ENCODE results near the gene FLAD1.
A peak's percentile ranks its signal among the peaks of the same experiment; 100 is the strongest.
"Not testable (repeated sequence)": the region's sequence is repeated elsewhere in the genome, so short reads cannot be mapped to it uniquely, and the experiment has no call there.

The FLAD1 gene

GRCh38 chr1:154992721-154993571, 9.8 kb downstream of the FLAD1 start:
- DNase-seq = peak; percentile 47

- no peak for DNase-seq
Measured at GRCh38 chr1:154993572-154994268, 10.6 kb downstream of the FLAD1 start, which contains the start of gene LENEP. Gene LENEP (plus strand): TSS chr1:154993586. CDS start chr1:154993608, 22 bp downstream.

- no peak for DNase-seq
Measured at GRCh38 chr1:154994269-154994587, 11.1 kb downstream of the FLAD1 start.

- no peak for DNase-seq
Measured at GRCh38 chr1:154994591-154994990, 11.4 kb downstream of the FLAD1 start.

- not testable (repeated sequence) for DNase-seq
Measured at GRCh38 chr1:154995301-154995983, 12.3 kb downstream of the FLAD1 start.

GRCh38 chr1:154996966-154997701, 14.0 kb downstream of the FLAD1 start:
- peak; percentile 86 for DNase-seq

GRCh38 chr1:154998201-154998780, 15.1 kb downstream of the FLAD1 start:
- DNase-seq = no peak

- DNase-seq = peak; percentile 77
Measured at GRCh38 chr1:154998818-154999570, 15.8 kb downstream of the FLAD1 start.

GRCh38 chr1:154999571-155000410, 16.6 kb downstream of the FLAD1 start:
- peak; percentile 50 for DNase-seq

- no peak for DNase-seq
Measured at GRCh38 chr1:155000411-155000725, 17.2 kb downstream of the FLAD1 start.

GRCh38 chr1:155000726-155001424, 17.7 kb downstream of the FLAD1 start:
- peak; percentile 85 for DNase-seq

GRCh38 chr1:155001425-155001674, 18.2 kb downstream of the FLAD1 start:
- no peak for DNase-seq

- DNase-seq = peak; percentile 97
Measured at GRCh38 chr1:155001675-155002463, 18.7 kb downstream of the FLAD1 start.

- no peak for DNase-seq
Measured at GRCh38 chr1:155002464-155003226, 19.5 kb downstream of the FLAD1 start, which contains the start of gene ZBTB7B. Gene ZBTB7B (plus strand): TSS chr1:155002802. CDS start chr1:155014661, 11,859 bp downstream.

- no peak for DNase-seq
Measured at GRCh38 chr1:155003227-155003765, 20.2 kb downstream of the FLAD1 start.

GRCh38 chr1:155003766-155004351, 20.7 kb downstream of the FLAD1 start:
- DNase-seq = no peak

- DNase-seq = no peak
Measured at GRCh38 chr1:155004352-155005075, 21.4 kb downstream of the FLAD1 start.
